ENCODE results near the gene ANO1. TPM values are rescaled to one million over a fixed set of nuclear protein-coding genes. Genes with fewer than 3 reads are reported as not detected.

ANO1 gene
- total RNA-seq, 1 donor from 2014 or later, result 14.9 TPM

DNA sequence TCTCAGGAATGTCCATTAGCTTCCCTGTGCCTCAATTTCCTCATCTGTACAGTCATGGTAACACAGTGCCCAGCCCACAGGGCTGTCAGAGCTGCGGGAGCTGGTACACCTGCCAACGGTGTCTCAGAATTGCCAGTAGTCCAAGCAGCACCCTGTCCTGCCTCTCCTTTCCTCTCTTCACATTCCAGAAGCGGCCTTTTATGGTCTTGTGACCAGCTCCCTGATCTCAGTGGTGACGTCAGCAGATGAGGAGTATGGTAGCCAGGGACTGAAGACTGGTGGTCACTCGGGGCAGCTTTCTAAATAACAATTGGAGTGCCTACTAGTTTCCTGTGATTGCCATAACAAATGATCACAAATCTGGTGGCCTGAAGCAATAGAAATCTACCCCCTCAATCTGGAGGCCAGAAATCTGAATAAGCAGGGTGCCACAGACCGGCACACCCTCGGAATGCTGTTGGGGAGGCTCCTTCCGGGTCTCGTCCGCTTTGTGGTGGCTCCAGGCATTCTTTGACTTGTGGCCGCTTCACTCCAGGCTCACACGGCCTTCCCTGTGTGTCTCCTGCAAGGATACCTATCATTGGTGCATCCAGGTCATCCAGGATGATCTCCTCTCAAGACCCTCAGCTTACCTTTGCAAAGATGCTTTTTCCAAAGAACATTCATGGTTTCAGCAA, 127.1 kb downstream of the ANO1 start:
- H3K4me3 Mint-ChIP-seq, result peak overlapping the region; percentile 96

DNA sequence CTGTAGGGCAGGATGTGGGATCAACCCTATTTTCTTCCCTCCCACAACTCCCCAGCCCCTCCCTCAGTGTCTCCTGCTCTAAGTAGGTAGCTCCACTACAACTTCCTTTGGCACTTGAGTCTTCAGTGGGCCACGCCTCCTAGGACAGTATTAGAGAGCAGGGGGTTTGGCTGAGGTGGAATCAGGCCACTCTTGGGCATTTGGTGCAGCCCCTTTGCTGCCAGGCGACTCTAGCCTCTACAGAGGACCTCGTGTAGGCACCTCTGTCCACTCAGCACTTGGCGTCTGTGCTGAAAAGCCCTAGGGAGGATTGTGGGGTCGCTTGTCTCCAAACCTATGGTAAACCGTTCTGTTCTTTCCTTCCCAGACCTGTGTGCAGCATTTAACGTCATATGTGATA, 127.6 kb downstream of the ANO1 start:
- Mint-ChIP-seq H3K27ac (no peak overlapping the region), H3K4me3 (peak overlapping the region; percentile 96), H3K4me1 (ENCODE audit: unreplicated experiment) (peaks cover 32% of the 10 kb centered on the region), H3K36me3 (peaks cover 16% of the 10 kb centered on the region), H3K27me3 (no peaks in the 10 kb centered on the region), H3K9me3 (no peaks in the 10 kb centered on the region)
- TF ChIP-seq, protein P1, sequence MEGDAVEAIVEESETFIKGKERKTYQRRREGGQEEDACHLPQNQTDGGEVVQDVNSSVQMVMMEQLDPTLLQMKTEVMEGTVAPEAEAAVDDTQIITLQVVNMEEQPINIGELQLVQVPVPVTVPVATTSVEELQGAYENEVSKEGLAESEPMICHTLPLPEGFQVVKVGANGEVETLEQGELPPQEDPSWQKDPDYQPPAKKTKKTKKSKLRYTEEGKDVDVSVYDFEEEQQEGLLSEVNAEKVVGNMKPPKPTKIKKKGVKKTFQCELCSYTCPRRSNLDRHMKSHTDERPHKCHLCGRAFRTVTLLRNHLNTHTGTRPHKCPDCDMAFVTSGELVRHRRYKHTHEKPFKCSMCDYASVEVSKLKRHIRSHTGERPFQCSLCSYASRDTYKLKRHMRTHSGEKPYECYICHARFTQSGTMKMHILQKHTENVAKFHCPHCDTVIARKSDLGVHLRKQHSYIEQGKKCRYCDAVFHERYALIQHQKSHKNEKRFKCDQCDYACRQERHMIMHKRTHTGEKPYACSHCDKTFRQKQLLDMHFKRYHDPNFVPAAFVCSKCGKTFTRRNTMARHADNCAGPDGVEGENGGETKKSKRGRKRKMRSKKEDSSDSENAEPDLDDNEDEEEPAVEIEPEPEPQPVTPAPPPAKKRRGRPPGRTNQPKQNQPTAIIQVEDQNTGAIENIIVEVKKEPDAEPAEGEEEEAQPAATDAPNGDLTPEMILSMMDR (conservative IDR thresholded peaks at IDR 0.05), result no peak
- DNase-seq (ENCODE audit: extremely low spot score, unreplicated experiment), result no peak

More for the DNA sequence above, 127.1 kb downstream of the ANO1 start:
- Mint-ChIP-seq H3K9me3 (no peaks in the 10 kb centered on the region), H3K36me3 (peaks cover 16% of the 10 kb centered on the region), H3K27me3 (no peaks in the 10 kb centered on the region), H3K27ac (peak overlapping the region; percentile 66), H3K4me1 (ENCODE audit: unreplicated experiment) (peaks cover 31% of the 10 kb centered on the region)
- TF ChIP-seq, protein P1 (conservative IDR thresholded peaks at IDR 0.05), result no peak
- DNase-seq (ENCODE audit: extremely low spot score, unreplicated experiment), result no peak

DNA sequence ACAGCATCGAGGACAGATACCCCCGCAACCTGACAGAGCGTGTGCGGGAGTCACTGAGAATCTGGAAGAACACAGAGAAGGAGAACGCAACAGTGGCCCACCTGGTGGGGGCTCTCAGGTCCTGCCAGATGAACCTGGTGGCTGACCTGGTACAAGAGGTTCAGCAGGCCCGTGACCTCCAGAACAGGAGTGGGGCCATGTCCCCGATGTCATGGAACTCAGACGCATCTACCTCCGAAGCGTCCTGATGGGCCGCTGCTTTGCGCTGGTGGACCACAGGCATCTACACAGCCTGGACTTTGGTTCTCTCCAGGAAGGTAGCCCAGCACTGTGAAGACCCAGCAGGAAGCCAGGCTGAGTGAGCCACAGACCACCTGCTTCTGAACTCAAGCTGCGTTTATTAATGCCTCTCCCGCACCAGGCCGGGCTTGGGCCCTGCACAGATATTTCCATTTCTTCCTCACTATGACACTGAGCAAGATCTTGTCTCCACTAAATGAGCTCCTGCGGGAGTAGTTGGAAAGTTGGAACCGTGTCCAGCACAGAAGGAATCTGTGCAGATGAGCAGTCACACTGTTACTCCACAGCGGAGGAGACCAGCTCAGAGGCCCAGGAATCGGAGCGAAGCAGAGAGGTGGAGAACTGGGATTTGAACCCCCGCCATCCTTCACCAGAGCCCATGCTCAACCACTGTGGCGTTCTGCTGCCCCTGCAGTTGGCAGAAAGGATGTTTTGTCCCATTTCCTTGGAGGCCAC, 128.3 kb downstream of the ANO1 start:
- H3K27me3 Mint-ChIP-seq, result no peaks in the 10 kb centered on the region
- peaks cover 32% of the 10 kb centered on the region for H3K4me1 Mint-ChIP-seq (ENCODE audit: unreplicated experiment)
- H3K9me3 Mint-ChIP-seq, result no peaks in the 10 kb centered on the region
- TF ChIP-seq, protein P1 (conservative IDR thresholded peaks at IDR 0.05), result no peak
- H3K36me3 Mint-ChIP-seq, result peaks cover 16% of the 10 kb centered on the region
- peak overlapping the region; percentile 25 for H3K27ac Mint-ChIP-seq
- H3K4me3 Mint-ChIP-seq, result no peak overlapping the region
- DNase-seq (ENCODE audit: extremely low spot score, unreplicated experiment), result no peak

- no peaks in the 10 kb centered on the region for H3K27me3 Mint-ChIP-seq
- TF ChIP-seq, protein P1 (conservative IDR thresholded peaks at IDR 0.05), result no peak
- H3K27ac Mint-ChIP-seq, result no peak overlapping the region
- DNase-seq (ENCODE audit: extremely low spot score, unreplicated experiment), result no peak
- peaks cover 32% of the 10 kb centered on the region for H3K4me1 Mint-ChIP-seq (ENCODE audit: unreplicated experiment)
- H3K9me3 Mint-ChIP-seq, result no peaks in the 10 kb centered on the region
- H3K4me3 Mint-ChIP-seq, result no peak overlapping the region
- peaks cover 16% of the 10 kb centered on the region for H3K36me3 Mint-ChIP-seq
Observed at GRCh38 chr11:70206982-70207376, 128.9 kb downstream of the ANO1 start.

GRCh38 chr11:70207531-70208131, 129.5 kb downstream of the ANO1 start:
- peaks cover 32% of the 10 kb centered on the region for H3K4me1 Mint-ChIP-seq (ENCODE audit: unreplicated experiment)
- H3K27me3 Mint-ChIP-seq, result no peaks in the 10 kb centered on the region
- TF ChIP-seq, protein P1 (conservative IDR thresholded peaks at IDR 0.05), result no peak
- H3K4me3 Mint-ChIP-seq, result no peak overlapping the region
- no peak overlapping the region for H3K27ac Mint-ChIP-seq
- no peaks in the 10 kb centered on the region for H3K9me3 Mint-ChIP-seq
- H3K36me3 Mint-ChIP-seq, result peaks cover 16% of the 10 kb centered on the region
- no peak for DNase-seq (ENCODE audit: extremely low spot score, unreplicated experiment)
